ENCODE results near the gene SLCO2A1. TPM values are rescaled to one million over a fixed set of nuclear protein-coding genes. Genes with fewer than 3 reads are reported as not detected.

The SLCO2A1 gene
- total and polyA plus RNA-seq, 2 experiments from 2014 or later, result 0.31 to 1.0 TPM

- DNase-seq (ENCODE audit: low spot score), result no peak
- H3K27me3 Mint-ChIP-seq (ENCODE audit: insufficient read depth, low read depth, poor library complexity), result peaks cover 8% of the 10 kb centered on the region
Observed at GRCh38 chr3:134073583-134073945, 43.8 kb upstream of the SLCO2A1 start.

More at GRCh38 chr3:134073583-134073945, 43.8 kb upstream of the SLCO2A1 start:
- Histone ChIP-seq H3K4me1 (ENCODE audit: insufficient read depth) (no peaks in the 10 kb centered on the region), H3K27me3 (ENCODE audit: insufficient read depth) (no peaks in the 10 kb centered on the region), H3K9me2 (ENCODE audit: insufficient read depth) (no peaks in the 10 kb centered on the region), H2AFZ (no peak overlapping the region), H4K20me1 (replicated peaks; ENCODE audit: insufficient read depth) (no peaks in the 10 kb centered on the region), H3K4me2 (no peak overlapping the region), H3K27ac (ENCODE audit: low read depth) (no peak overlapping the region), H3K79me2 (replicated peaks; ENCODE audit: insufficient read depth) (no peaks in the 10 kb centered on the region), H3F3A (replicated peaks; ENCODE audit: low read depth) (no peaks in the 10 kb centered on the region), H3K4me3 (no peak overlapping the region), H3K36me3 (ENCODE audit: insufficient read depth) (no peaks in the 10 kb centered on the region)
- ATAC-seq, result no peak
- Mint-ChIP-seq H3K36me3 (ENCODE audit: low read depth) (no peaks in the 10 kb centered on the region; the same call in 2 of the 3 replicates), H3K4me3 (no peak overlapping the region), H3K4me1 (no peaks in the 10 kb centered on the region), H3K27ac (no peak overlapping the region), H3K9me3 (no peaks in the 10 kb centered on the region)
- no peak for TF ChIP-seq STAT1 (IDR thresholded peaks at IDR 0.05; ENCODE audit: unreplicated experiment)
- TF ChIP-seq ETS1 (IDR thresholded peaks at IDR 0.05), result no peak
- TF ChIP-seq EZH2 (IDR thresholded peaks at IDR 0.05; ENCODE audit: low read depth, unreplicated experiment), result no peak
- no peak for TF ChIP-seq EZH2phosphoT487 (IDR thresholded peaks at IDR 0.05; ENCODE audit: unreplicated experiment)
- TF ChIP-seq, protein P1, sequence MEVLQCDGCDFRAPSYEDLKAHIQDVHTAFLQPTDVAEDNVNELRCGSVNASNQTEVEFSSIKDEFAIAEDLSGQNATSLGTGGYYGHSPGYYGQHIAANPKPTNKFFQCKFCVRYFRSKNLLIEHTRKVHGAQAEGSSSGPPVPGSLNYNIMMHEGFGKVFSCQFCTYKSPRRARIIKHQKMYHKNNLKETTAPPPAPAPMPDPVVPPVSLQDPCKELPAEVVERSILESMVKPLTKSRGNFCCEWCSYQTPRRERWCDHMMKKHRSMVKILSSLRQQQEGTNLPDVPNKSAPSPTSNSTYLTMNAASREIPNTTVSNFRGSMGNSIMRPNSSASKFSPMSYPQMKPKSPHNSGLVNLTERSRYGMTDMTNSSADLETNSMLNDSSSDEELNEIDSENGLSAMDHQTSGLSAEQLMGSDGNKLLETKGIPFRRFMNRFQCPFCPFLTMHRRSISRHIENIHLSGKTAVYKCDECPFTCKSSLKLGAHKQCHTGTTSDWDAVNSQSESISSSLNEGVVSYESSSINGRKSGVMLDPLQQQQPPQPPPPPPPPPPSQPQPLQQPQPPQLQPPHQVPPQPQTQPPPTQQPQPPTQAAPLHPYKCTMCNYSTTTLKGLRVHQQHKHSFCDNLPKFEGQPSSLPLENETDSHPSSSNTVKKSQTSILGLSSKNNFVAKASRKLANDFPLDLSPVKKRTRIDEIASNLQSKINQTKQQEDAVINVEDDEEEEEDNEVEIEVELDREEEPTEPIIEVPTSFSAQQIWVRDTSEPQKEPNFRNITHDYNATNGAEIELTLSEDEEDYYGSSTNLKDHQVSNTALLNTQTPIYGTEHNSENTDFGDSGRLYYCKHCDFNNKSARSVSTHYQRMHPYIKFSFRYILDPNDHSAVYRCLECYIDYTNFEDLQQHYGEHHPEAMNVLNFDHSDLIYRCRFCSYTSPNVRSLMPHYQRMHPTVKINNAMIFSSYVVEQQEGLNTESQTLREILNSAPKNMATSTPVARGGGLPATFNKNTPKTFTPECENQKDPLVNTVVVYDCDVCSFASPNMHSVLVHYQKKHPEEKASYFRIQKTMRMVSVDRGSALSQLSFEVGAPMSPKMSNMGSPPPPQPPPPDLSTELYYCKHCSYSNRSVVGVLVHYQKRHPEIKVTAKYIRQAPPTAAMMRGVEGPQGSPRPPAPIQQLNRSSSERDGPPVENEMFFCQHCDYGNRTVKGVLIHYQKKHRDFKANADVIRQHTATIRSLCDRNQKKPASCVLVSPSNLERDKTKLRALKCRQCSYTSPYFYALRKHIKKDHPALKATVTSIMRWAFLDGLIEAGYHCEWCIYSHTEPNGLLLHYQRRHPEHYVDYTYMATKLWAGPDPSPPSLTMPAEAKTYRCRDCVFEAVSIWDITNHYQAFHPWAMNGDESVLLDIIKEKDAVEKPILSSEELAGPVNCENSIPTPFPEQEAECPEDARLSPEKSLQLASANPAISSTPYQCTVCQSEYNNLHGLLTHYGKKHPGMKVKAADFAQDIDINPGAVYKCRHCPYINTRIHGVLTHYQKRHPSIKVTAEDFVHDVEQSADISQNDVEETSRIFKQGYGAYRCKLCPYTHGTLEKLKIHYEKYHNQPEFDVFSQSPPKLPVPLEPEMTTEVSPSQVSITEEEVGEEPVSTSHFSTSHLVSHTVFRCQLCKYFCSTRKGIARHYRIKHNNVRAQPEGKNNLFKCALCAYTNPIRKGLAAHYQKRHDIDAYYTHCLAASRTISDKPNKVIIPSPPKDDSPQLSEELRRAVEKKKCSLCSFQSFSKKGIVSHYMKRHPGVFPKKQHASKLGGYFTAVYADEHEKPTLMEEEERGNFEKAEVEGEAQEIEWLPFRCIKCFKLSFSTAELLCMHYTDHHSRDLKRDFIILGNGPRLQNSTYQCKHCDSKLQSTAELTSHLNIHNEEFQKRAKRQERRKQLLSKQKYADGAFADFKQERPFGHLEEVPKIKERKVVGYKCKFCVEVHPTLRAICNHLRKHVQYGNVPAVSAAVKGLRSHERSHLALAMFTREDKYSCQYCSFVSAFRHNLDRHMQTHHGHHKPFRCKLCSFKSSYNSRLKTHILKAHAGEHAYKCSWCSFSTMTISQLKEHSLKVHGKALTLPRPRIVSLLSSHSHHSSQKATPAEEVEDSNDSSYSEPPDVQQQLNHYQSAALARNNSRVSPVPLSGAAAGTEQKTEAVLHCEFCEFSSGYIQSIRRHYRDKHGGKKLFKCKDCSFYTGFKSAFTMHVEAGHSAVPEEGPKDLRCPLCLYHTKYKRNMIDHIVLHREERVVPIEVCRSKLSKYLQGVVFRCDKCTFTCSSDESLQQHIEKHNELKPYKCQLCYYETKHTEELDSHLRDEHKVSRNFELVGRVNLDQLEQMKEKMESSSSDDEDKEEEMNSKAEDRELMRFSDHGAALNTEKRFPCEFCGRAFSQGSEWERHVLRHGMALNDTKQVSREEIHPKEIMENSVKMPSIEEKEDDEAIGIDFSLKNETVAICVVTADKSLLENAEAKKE (CRISPR knock-in tag; IDR thresholded peaks at IDR 0.05), result no peak
- TF ChIP-seq JUNB (IDR thresholded peaks at IDR 0.05; ENCODE audit: unreplicated experiment), result no peak
- no peak for TF ChIP-seq ZNF114 (CRISPR knock-in tag; IDR thresholded peaks at IDR 0.05)
- no peak for TF ChIP-seq REST (IDR thresholded peaks at IDR 0.05; ENCODE audit: unreplicated experiment)

All from GM23338 (cell line).